GM10248 (cell line): Measurements from ENCODE around the gene RASAL2.

Source experiments
- CTCF ChIA-PET: fragments of 300-600 bp; sonication (Branson Sonifier 250); formaldehyde crosslinking; extraction: SDS; loops from one replicate; lab custom pipeline; 2021; ENCODE audit warnings: antibody characterized with exemption; lab: Yijun Ruan, JAX
- POLR2A ChIA-PET: fragments of 350-650 bp; sonication (Branson Sonifier 250); formaldehyde crosslinking; extraction: SDS; loops from one replicate; lab custom pipeline; 2020; ENCODE audit warnings: antibody characterized with exemption; lab: Yijun Ruan, JAX
- DNase-seq: peaks from one replicate; pipeline ENCODE4 v3.0.0; 2012; ENCODE audit errors: extremely low spot score
- TF ChIP-seq, protein P1 (sequence below): IDR thresholded peaks from 2 replicates; pipeline ENCODE4 v1.5.1; 2012; ENCODE audit warnings: mild to moderate bottlenecking, low read depth; ENCODE audit errors: extremely low read depth, missing control alignments, control extremely low read depth

RASAL2 gene

DNA sequence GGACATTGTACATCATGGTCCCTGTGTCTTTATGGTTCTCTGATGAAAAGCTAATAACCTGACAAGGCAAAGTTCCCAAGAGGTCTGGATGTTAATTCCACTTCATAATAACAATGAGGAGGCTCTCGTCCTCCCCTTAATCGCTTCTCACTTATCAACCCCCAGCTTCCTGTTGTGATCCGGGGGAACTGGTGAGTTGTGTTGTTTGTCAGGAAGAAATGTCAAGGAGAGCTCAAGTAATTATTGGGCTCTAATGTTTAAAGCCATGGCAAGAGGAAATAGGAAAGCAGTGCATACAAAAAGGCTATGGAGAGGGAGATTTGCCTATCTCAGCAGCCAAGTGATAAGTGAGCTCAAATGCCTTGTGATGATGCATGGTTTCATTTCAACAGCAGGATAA is 42.8 kb upstream of the RASAL2 start:
- ChIA-PET POLR2A (no interaction called here), CTCF (interaction anchor here (1.0 to 3.5 kb wide), 4 partner anchors 15 to 30 kb away, joined by 3 to 21 read pairs (median 3); no protein-coding TSS in a partner anchor)
- DNase-seq = no peak
- TF ChIP-seq, protein P1, sequence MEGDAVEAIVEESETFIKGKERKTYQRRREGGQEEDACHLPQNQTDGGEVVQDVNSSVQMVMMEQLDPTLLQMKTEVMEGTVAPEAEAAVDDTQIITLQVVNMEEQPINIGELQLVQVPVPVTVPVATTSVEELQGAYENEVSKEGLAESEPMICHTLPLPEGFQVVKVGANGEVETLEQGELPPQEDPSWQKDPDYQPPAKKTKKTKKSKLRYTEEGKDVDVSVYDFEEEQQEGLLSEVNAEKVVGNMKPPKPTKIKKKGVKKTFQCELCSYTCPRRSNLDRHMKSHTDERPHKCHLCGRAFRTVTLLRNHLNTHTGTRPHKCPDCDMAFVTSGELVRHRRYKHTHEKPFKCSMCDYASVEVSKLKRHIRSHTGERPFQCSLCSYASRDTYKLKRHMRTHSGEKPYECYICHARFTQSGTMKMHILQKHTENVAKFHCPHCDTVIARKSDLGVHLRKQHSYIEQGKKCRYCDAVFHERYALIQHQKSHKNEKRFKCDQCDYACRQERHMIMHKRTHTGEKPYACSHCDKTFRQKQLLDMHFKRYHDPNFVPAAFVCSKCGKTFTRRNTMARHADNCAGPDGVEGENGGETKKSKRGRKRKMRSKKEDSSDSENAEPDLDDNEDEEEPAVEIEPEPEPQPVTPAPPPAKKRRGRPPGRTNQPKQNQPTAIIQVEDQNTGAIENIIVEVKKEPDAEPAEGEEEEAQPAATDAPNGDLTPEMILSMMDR = no peak

DNA sequence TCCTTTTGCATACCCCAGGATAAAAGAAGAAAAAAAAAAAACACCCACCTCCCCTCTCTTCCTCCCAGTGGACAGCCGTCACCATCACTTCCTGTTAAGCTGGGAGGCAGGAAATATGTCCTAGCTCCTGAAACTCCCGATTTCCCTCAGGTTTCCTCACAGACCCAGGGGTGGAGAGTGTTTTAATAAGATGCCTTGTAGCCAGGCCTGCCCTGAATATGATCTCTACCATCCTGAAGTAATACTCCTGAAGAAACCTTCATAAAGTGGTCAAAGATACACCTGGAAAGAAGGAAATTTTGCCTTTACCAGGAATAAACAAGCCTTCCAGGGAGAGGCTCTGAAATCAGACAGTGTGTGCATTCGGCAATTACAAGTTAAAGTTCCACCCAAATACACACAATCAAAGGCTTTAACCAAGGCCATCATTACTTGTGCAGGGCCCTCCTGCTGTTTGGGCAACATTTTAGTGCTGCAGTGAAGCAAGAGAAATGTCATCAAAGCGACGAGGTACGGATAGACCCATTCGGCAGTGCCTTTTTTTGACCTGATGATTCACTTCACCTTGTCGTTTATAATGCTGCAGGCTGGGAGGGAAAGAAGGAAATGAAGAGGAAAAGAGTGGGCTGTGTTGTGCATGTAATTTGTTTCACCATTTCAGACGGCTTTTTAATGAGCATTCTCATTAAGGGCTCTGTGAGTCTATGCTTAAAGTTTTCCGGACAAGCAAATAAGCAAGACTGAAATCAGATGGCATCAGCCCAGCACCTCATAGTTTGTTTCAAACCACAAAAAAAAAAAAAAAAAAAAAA is 41.0 kb upstream of the RASAL2 start:
- DNase-seq = no peak
- ChIA-PET CTCF (interaction anchor here (0.7 to 1.5 kb wide), 2 partner anchors 21 to 81 kb away, joined by 3 to 4 read pairs; no protein-coding TSS in a partner anchor), POLR2A (interaction anchor here (0.7 kb wide), 1 partner anchor 56 kb away, joined by 3 read pairs; no protein-coding TSS in a partner anchor)

DNA sequence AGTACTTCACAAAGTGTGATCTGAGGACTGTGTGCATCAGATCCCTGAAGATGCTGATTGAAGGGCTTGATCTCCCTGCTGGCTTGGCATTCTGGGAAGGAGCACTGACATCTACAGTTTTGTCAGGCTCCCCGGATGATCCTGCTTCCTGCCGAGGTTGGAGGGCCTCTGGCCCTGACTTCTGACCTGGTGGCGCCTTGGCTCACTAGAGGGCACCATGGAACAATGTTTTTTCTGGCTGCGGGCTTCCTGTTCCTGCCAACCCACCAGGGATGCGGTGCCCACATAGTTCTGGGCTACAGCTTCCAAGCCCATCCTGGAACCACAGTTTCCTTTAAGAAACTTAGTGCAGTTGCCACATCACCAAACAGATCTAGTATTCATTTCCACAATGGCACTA is 38.8 kb upstream of the RASAL2 start:
- DNase-seq = no peak
- ChIA-PET CTCF (interaction anchor here (2.0 kb wide), 1 partner anchor 23 kb away, joined by 12 read pairs; no protein-coding TSS in a partner anchor), POLR2A (no interaction called here)
- TF ChIP-seq, protein P1 = peak; percentile 38

More for the DNA sequence above, 41.0 kb upstream of the RASAL2 start:
- TF ChIP-seq, protein P1 = no peak

DNA sequence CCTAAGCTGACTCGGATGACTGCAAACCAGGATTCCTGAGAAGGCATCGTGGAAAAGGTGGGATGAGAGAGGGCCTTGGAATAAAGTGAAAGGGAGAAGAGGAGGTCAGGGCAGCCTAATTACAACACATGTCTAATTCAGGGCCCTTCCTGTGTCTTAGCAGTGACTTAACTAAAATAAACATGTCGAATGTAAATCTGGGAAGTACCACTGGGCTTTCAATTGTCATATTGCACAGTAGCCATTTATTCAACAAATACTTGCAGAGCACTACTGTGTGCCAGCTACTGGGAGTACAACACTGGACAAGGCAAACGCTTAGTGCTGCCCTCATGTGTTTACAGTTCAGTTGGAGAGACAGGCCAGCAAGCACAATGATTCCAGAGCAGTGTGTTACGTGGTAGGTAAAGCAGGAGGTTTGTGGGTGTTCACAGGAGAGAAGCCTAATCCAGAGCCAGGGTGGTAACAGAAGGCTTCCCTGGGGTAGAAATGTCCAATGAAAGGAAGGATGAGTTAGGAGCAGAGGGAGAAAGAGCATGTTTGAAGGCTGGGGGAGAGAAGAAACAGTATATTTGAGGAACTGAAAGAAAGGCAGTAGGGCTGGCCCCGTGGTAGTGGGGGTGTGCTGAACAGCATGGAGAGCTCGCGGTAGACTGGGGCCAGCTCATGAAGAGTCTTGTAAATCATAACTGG is 38.0 kb upstream of the RASAL2 start:
- CTCF ChIA-PET = interaction anchor here (0.8 to 2.0 kb wide), 7 partner anchors 11 to 134 kb away, joined by 4 to 12 read pairs (median 4); no protein-coding TSS in a partner anchor
- peak; percentile 69 for DNase-seq
- POLR2A ChIA-PET = no interaction called here
- TF ChIP-seq, protein P1 = peak; percentile 24

DNA sequence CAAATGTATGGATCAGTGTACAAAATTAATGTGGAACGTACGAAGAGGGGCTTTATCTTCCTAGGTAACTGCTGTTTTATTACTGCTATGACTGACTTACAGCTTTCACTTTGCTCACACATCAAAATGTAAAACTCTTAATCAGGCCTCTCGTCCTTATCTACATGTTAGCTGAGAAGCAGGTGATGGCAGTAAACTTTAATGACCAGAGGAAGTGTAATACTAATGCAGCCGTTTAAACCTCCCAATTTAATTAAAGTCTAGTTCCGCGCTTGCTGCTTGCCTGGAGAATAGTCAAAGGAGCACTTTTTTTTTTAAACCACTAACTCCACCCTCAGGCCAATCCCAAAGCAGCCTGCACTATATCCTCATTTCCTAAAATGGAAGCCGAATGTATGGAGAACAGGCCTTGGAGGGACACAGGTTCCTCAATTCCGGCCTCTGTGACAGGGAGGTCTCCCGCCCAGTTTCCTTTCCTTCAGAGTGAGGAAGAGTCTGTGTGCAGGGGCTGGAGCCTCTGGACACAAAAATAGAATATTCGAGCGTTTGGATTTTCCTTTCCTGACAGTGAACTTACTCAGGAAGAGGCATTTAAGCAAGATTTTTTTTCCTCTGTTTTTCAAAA is 36.7 kb upstream of the RASAL2 start:
- DNase-seq = no peak
- POLR2A ChIA-PET = no interaction called here

More for the DNA sequence above, 36.7 kb upstream of the RASAL2 start:
- CTCF ChIA-PET = interaction anchor here (1.7 to 2.0 kb wide), 3 partner anchors 10 to 63 kb away, joined by 6 to 12 read pairs (median 6); no protein-coding TSS in a partner anchor
- TF ChIP-seq, protein P1 = no peak
